Gastrocnemius medialis (tissue), 4 donors: ENCODE measurements around the gene MAEA.

Source experiments
- CTCF ChIP-seq, 5 experiments: fragments of 450-650 bp in 3 of 5; fragments of 200-600 bp in 2 of 5; sonication (generic) in 2 of 5; IDR thresholded peaks in 4 of 5; conservative IDR thresholded peaks in 1 of 5; 1 replicate in 4 of 5; 2 replicates in 1 of 5; pipeline ENCODE4 v1.5.1; 2016 to 2019; ENCODE audit warnings: antibody characterized with exemption in 5 of 5, mild to moderate bottlenecking in 3 of 5, moderate library complexity in 3 of 5
- POLR2A ChIP-seq, 2 donors: fragments of 450-650 bp; IDR thresholded peaks; one replicate each; pipeline ENCODE4 v1.6.1; 2017; ENCODE audit warnings: antibody characterized with exemption in 2 of 2, mild to moderate bottlenecking in 2 of 2, moderate library complexity in 2 of 2

GRCh38 chr4:1376841-1377605 lies 87.3 kb downstream of the MAEA start:
- TF ChIP-seq CTCF (IDR thresholded peaks at IDR 0.05 in 4 of 5, conservative IDR thresholded peaks at IDR 0.05 in 1 of 5) (no peak), POLR2A (IDR thresholded peaks at IDR 0.05) (no peak)
